ENCODE results near the gene P2RY13. TPM values are rescaled to one million over a fixed set of nuclear protein-coding genes. Genes with fewer than 3 reads are reported as not detected.

P2RY13 gene
- total RNA-seq, 1 experiment from 2014 or later = not detected

DNA sequence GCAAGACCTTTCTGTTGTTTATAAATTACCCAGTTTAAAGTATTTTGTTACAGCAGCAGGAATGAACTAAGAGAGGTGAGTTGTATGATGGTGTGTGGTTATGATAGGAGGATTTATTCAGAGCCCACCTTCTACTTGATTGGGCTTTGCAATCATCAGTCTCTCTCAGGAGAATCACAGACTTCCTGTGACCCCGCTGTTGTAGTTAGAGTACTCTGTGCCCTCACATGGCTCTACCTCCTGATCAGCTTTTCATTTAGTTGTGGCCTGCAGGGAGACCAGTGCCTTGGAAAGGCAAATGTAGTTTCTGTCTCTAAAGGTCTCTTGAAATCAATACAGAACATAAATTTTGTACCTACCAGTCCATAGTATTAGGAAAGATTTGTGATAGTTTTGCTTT lies 43.4 kb downstream of the P2RY13 start:
- no peak overlapping the region for H3K27ac Mint-ChIP-seq (ENCODE audit: low read depth, unreplicated experiment)
- no peak overlapping the region for H3K4me3 Mint-ChIP-seq (ENCODE audit: unreplicated experiment)
- no peak for DNase-seq (ENCODE audit: unreplicated experiment)
- intact Hi-C loops (cut with micrococcal nuclease) = no loop called here
- H3K36me3 Mint-ChIP-seq (ENCODE audit: insufficient read depth, unreplicated experiment) = no peaks in the 10 kb centered on the region
- POLR2A ChIA-PET = interaction anchor here (0.7 to 1.6 kb wide), 2 partner anchors 42 to 167 kb away, joined by 3 to 9 read pairs; no protein-coding TSS in a partner anchor
- CTCF ChIA-PET = interaction anchor here (0.8 to 6.4 kb wide), 6 partner anchors 42 to 151 kb away, joined by 3 to 67 read pairs (median 3); no protein-coding TSS in a partner anchor
- H3K9me3 Mint-ChIP-seq (ENCODE audit: unreplicated experiment) = no peaks in the 10 kb centered on the region
- no TSS peak for BruUV-seq (replicated peaks)
- TF ChIP-seq, protein P1, sequence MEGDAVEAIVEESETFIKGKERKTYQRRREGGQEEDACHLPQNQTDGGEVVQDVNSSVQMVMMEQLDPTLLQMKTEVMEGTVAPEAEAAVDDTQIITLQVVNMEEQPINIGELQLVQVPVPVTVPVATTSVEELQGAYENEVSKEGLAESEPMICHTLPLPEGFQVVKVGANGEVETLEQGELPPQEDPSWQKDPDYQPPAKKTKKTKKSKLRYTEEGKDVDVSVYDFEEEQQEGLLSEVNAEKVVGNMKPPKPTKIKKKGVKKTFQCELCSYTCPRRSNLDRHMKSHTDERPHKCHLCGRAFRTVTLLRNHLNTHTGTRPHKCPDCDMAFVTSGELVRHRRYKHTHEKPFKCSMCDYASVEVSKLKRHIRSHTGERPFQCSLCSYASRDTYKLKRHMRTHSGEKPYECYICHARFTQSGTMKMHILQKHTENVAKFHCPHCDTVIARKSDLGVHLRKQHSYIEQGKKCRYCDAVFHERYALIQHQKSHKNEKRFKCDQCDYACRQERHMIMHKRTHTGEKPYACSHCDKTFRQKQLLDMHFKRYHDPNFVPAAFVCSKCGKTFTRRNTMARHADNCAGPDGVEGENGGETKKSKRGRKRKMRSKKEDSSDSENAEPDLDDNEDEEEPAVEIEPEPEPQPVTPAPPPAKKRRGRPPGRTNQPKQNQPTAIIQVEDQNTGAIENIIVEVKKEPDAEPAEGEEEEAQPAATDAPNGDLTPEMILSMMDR (IDR thresholded peaks at IDR 0.05; ENCODE audit: unreplicated experiment) = no peak
- no peaks in the 10 kb centered on the region for H3K4me1 Mint-ChIP-seq (ENCODE audit: insufficient read depth, unreplicated experiment)
- H3K27me3 Mint-ChIP-seq (ENCODE audit: insufficient read depth, unreplicated experiment) = no peaks in the 10 kb centered on the region

DNA sequence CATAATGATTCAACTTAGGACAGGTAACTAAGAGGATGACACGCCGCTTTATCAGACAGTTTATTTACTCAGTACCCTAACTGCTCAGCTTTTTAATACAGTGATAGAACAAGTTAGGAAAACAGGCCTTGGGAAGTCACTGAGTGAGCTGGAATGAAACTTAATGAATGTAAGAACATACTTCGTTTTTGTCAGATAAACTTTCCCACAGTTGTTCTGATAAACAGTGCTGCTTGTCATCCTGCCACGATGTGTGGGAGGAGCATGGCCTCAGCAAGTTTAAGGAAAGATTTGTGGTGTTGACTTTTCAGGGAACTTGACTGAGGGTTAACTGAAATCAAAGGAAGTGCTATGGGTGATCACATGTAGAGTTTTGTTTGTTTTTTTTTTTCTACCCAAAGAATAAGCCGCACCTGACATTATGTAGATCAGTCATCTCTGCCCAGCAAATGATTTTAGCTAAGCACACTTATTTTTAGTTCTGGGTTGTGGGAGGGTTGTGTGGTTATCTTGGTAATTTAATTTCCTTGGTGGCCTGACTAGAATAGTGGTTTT lies 45.4 kb downstream of the P2RY13 start:
- Mint-ChIP-seq H3K9me3 (ENCODE audit: unreplicated experiment) (no peaks in the 10 kb centered on the region), H3K4me3 (ENCODE audit: unreplicated experiment) (no peak overlapping the region), H3K4me1 (ENCODE audit: insufficient read depth, unreplicated experiment) (no peaks in the 10 kb centered on the region), H3K27me3 (ENCODE audit: insufficient read depth, unreplicated experiment) (no peaks in the 10 kb centered on the region), H3K27ac (ENCODE audit: low read depth, unreplicated experiment) (no peak overlapping the region), H3K36me3 (ENCODE audit: insufficient read depth, unreplicated experiment) (no peaks in the 10 kb centered on the region)
- ChIA-PET POLR2A (interaction anchor here (0.6 to 1.3 kb wide), 3 partner anchors 23 to 116 kb away, joined by 3 to 4 read pairs (median 3); no protein-coding TSS in a partner anchor), CTCF (interaction anchor here (0.6 to 6.4 kb wide), 11 partner anchors 9 to 126 kb away, joined by 3 to 67 read pairs (median 3); no protein-coding TSS in a partner anchor)
- no TSS peak for BruUV-seq (replicated peaks)
- intact Hi-C loops (cut with micrococcal nuclease) = loop anchor here (1.0 to 2.0 kb wide), 3 partner anchors 57 to 555 kb away; no protein-coding TSS in a partner anchor
- TF ChIP-seq, protein P1 (IDR thresholded peaks at IDR 0.05; ENCODE audit: unreplicated experiment) = no peak
- DNase-seq (ENCODE audit: unreplicated experiment) = no peak

DNA sequence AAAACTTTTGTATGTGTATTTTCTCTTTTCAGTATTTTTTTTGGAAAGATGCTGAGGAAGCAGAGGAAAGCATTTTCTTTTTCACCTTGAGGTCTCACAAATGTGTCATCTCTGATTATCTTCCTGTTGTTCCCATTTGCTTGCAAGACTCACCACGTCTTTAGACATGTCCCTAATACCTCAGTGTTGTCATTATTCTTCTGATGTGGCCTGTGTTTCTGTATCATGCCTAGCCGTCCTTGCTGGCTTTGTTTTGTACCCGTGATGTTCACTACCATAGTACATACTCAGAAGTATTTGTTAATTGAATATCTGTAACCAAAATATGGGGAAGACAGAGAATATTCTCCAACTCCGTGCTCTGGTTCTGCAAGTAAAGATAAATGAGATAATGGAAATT lies 46.0 kb downstream of the P2RY13 start:
- no peak overlapping the region for H3K4me3 Mint-ChIP-seq (ENCODE audit: unreplicated experiment)
- BruUV-seq (replicated peaks) = no TSS peak
- H3K9me3 Mint-ChIP-seq (ENCODE audit: unreplicated experiment) = no peaks in the 10 kb centered on the region
- intact Hi-C loops (cut with micrococcal nuclease) = loop anchor here (1.0 to 2.0 kb wide), 3 partner anchors 56 to 555 kb away; no protein-coding TSS in a partner anchor
- no peaks in the 10 kb centered on the region for H3K36me3 Mint-ChIP-seq (ENCODE audit: insufficient read depth, unreplicated experiment)
- TF ChIP-seq, protein P1 (IDR thresholded peaks at IDR 0.05; ENCODE audit: unreplicated experiment) = no peak
- H3K27ac Mint-ChIP-seq (ENCODE audit: low read depth, unreplicated experiment) = no peak overlapping the region
- CTCF ChIA-PET = interaction anchor here (0.6 to 6.4 kb wide), 7 partner anchors 43 to 116 kb away, joined by 3 to 107 read pairs (median 51); no protein-coding TSS in a partner anchor
- POLR2A ChIA-PET = interaction anchor here (1.3 kb wide), 1 partner anchor 24 kb away, joined by 3 read pairs; no protein-coding TSS in a partner anchor
- H3K4me1 Mint-ChIP-seq (ENCODE audit: insufficient read depth, unreplicated experiment) = no peaks in the 10 kb centered on the region
- DNase-seq (ENCODE audit: unreplicated experiment) = no peak
- no peaks in the 10 kb centered on the region for H3K27me3 Mint-ChIP-seq (ENCODE audit: insufficient read depth, unreplicated experiment)

DNA sequence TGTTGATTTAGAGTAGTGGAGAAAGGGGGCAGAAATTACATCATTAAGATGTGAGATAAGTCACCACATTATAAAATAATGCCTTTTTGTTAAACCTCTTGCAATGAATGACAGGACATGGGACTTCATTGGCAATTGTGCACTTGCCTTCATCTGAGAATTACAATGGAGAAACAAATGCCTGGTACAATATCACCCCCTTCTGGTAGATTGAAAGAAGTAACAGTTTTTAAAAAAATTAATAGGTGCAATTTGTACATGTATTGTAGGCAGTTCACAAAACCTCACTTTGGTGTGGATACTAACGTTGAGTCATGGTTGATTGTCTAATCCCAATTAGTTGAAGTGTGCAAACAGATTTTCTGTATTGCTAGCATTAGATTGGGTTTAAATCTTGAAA lies 46.4 kb downstream of the P2RY13 start:
- no peaks in the 10 kb centered on the region for H3K9me3 Mint-ChIP-seq (ENCODE audit: unreplicated experiment)
- H3K27me3 Mint-ChIP-seq (ENCODE audit: insufficient read depth, unreplicated experiment) = no peaks in the 10 kb centered on the region
- ChIA-PET POLR2A (interaction anchor here (1.5 kb wide), 1 partner anchor 115 kb away, joined by 6 read pairs; no protein-coding TSS in a partner anchor), CTCF (interaction anchor here (0.6 to 6.0 kb wide), 21 partner anchors 11 to 722 kb away, joined by 3 to 107 read pairs (median 4); no protein-coding TSS in a partner anchor)
- TF ChIP-seq, protein P1 (IDR thresholded peaks at IDR 0.05; ENCODE audit: unreplicated experiment) = peak; percentile 67
- H3K36me3 Mint-ChIP-seq (ENCODE audit: insufficient read depth, unreplicated experiment) = no peaks in the 10 kb centered on the region
- BruUV-seq (replicated peaks) = no TSS peak
- no peak overlapping the region for H3K4me3 Mint-ChIP-seq (ENCODE audit: unreplicated experiment)
- intact Hi-C loops (cut with micrococcal nuclease) = loop anchor here (1.0 to 2.0 kb wide), 3 partner anchors 56 to 556 kb away; no protein-coding TSS in a partner anchor
- H3K27ac Mint-ChIP-seq (ENCODE audit: low read depth, unreplicated experiment) = no peak overlapping the region
- DNase-seq (ENCODE audit: unreplicated experiment) = peak; percentile 73
- H3K4me1 Mint-ChIP-seq (ENCODE audit: insufficient read depth, unreplicated experiment) = no peaks in the 10 kb centered on the region
